HG03060 (cell line): ENCODE data around the gene SVIL.
"Not testable (repeated sequence)": the region's sequence is repeated elsewhere in the genome, so short reads cannot be mapped to it uniquely, and the experiment has no call there.

Experiments
- ATAC-seq: cut with Tn5 transposase; IDR thresholded peaks from one replicate; pipeline ENCODE4 v1.9.1; 2021; ENCODE audit warnings: low read depth, moderate number of reproducible peaks; ENCODE audit not compliant: unreplicated experiment

SVIL gene

DNA sequence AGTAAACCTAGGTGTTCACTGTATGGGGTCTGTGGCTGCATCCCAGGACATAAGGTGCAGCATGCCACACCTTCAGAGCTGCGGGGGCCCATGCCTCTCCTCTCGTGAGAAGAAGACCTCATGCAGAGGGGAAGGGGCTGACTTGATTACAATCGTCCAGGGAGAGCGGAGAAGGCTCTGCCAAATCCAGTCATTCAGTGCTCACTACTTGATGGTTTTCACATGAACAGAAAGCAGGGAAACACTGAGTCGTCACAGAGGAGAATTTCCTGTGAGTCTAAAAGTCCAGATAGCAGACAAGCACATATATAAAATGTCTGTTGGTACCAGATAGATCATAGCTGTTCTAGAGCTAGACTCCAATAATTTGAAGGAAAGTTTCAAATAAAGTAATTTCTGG is 52.0 kb downstream of the SVIL start:
- ATAC-seq = not testable (repeated sequence)

DNA sequence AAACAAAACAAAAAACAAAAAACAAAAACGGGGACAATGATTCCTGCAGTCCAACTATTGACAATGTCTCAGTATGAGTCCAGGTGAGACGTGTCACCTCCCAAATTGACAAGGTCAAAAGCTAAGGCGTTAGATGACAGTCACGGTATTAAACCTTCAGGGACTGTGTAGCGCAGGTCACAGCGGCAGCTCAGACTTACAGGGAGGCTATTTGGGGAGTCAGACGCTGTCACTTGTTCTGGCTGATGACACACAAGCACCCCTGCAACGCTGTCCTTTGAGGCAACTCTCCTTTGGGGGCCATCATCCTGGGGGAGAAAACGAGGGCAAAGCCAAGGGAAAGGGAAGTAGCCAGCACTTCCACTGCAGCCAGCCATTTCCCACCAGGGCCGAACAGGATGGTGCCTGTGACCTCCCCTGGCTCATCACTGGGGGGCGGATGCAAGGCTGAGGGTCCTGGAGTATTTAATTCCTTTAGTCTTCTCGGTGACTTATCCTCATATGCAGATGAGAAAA is 55.3 kb downstream of the SVIL start:
- no peak for ATAC-seq

DNA sequence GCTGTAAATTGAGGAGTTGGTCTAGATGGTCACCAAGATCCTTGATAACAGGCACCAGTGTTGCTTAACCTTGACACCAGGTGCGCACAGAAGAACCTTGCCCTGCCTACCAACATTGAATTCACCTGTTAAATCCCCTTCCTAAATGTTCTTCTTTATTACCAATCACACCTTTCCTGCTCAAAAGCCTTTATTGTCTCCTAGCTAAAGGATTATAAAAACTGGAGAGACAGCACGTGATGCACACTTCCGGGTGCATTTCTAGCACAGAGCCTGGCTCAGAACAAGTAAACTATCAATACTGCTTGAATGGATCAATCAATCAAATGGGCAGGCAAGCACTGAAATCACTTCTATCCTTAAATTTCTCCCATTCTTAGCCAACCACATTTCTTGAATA is 56.3 kb downstream of the SVIL start:
- ATAC-seq = no peak

DNA sequence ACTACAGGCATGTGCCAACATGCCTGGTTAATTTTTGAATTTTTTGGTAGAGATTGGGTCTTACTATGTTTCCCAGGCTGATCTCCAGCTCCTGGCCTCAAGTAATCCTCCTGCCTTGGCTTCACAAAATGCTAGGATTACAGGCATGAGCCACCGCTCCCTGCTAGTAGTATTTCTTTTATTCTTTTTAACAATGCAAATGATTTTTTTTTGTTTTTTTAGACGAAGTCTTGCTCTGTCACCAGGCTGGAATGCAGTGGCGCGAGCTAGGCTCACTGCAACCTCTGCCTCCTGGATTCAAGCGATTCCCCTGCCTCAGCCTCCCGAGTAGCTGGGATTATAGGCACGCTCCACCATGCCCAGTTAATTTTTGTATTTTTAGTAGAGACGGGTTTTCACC is 58.1 kb downstream of the SVIL start:
- no peak for ATAC-seq

DNA sequence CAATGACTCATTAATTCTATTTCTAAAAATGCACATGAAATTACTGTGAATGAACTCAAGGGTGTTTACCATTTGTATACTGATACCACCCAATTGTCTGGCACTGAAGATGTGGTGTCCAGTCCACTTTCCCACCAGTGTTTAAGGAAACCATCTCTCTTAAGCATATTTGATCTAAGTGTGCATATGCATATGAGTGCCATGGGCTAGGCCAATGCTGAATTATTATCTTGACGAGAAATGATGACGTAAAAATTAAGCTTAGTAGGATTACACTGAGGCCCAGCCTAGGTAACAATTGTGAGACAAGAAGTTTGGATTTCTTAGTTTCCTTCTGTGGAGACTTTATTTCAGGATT is 59.7 kb downstream of the SVIL start:
- ATAC-seq = no peak

DNA sequence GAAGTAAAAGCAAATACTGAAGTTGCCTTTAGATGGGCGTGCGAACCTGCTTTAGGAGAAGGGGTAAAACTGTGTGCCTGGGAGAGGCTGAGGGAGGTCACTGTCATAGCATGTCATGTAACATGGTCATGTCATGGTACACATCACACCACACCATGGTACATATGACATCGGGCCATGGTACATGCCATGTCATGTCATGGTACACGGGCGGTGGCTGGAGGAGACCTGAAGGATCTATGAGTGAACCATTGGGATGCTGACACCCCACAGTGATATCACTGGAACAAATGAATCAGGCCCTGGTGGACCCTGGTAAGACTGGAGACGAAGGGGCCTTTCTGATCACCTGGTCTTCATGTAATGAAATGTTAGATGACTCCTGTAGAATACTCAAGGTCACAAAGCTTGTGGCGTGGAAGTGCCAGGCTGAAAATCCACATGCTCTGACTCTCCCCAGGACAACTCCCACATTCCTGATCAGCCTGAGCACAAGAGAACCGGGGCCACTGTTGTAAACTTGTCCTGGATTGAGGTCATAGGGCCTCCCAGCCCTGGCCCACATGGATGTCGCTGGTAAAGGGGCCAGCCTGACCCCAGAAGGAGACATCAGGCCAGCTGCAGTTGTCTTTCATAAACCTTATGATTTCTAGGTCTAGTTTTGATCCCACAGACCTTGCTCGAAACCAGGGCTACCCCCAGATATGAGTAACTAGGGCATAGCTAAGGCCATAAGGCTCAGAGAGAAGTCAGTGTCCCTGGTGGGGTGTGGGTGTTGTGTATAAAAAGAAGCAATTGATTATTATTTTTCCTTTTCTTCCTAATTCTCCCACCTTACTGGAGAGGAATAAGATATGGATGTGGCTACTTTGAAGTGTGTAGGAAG is 60.3 kb downstream of the SVIL start:
- not testable (repeated sequence) for ATAC-seq

DNA sequence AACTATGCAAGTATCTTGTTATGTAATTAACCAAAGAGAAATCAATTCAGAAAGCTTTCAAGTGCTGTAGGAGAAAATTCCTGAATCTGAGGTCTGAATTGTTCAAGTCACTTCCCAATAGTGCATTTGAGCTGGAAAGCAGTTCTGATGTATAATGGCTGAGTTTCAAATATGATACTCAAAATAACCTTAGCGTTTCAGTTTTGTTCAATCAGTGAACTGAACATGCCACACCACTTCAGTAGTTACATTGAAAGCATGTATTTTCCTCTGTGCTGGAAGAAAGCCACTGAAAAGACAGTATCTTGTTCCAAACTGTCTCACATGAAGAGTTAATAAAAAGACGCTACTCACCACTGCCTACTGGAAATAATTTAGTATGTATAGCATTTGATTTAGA is 64.5 kb downstream of the SVIL start:
- ATAC-seq = not testable (repeated sequence)

DNA sequence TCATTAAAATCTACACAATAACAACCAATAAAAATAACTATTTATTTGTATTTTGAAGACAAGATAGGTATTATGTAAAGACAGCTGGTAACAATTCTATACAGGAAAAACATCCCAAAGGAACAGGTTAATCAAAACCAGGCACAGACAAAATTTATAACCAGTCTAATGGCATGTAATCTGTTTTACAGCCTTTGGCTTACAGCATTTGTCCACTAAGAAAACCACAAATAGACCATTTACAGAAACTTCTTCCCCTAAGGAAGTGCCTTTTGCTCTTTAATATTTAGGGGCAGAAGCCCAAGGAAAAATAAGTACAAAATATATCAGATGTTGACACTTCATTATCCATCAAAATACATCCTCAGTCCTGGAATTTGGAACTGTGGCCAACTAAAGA is 65.0 kb downstream of the SVIL start:
- ATAC-seq = no peak

DNA sequence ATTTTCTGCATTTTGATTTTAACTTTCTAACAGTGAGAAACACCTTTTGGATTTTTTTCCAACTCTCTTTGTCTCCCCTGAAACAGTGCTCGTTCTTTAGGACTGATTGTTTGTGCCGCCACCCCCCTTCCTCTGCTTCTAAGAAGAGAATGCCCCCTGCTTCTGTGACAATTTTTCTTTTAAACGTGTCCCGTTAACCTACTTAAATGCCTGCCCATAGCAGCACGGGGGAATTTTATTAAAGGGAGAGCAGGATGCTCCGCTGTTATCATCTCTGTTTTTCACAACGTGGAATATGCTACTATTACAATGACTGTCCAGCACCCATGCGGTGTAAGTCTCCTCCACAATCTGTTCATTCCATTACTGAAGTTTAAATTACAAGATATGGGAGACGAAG is 67.8 kb downstream of the SVIL start:
- ATAC-seq = no peak

DNA sequence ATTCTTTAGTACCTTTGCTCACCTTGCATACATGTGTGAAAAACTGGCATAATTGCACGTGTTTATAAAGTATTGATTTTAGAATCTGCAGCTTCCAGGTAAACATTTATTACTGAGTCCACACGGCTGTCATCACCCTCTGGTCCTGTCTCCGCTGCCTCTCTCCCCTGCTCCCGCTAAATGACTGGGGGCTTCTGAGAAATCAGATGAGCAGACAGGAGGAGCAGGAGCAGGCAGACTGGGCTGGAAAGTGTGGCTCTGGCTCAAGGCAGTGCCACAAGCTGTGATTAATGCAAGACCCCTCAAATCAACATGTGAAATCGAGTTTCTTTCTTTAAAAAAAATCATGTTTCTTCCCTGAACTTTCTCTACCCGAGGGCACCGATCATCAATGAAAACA is 68.6 kb downstream of the SVIL start:
- not testable (repeated sequence) for ATAC-seq

DNA sequence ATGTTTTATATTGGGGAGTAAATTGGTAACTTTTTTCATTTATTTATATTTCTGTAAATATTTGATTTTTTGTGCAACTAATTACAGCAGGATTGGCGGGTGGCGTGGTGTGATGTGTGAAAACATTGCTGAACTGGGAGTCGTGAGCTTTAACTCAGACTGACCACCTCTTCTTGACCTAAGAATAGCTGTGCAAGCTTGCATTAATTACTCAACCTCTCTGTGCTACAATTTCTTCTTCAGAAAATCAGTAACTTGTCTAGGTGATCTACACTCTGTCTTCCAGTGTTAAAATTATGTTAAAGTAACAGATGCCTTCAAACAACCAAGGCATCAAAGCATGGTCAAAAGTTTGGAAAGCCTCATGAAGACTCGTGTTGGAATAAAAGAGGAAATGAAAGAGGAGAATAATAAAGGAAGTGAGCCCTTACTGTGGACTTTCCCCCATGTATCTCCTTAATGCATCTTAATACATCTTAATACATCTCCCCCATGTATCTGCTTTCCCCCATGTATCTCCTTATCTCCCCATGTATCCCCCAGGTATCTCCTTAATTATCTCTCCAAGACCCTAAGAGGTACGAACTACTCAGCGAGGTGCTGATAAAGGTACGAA is 71.2 kb downstream of the SVIL start:
- ATAC-seq = no peak

DNA sequence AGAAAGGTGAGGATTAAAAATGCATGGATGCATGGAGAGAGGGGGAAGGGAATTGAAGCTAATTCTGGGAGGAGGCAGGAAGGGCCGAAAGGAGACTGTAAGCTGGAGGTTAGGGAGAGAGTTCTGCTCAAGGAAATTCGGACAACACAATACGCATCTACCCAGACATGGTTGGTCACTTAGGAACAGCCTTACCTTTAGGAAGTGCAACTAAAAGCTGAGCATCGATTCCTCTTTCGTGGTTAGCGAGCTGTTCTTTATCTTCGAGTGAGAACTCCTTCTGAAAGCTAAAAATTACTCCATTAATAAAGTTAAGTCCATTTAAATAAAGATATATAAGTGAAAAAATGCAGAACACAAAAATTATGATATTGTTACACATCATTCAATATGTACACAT is 71.8 kb downstream of the SVIL start:
- not testable (repeated sequence) for ATAC-seq

DNA sequence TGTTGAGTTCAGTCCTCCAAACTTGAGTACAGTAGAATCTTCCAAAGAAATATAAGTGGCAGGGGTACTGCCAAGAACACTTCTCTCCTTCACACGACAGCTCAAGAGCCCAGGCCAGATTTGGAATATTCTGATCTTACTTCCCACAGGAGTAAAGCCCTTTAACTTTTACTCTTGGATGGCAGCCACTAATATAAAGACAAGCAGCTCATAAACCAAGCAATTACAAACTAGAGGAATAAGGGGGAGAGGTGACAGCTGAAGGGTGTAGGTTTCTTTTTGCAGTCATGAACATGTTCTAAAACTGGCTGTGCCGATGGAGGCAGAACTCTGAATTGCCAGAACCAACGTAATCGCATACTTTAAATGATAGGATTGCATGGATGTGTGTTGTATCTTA is 74.8 kb downstream of the SVIL start:
- no peak for ATAC-seq

DNA sequence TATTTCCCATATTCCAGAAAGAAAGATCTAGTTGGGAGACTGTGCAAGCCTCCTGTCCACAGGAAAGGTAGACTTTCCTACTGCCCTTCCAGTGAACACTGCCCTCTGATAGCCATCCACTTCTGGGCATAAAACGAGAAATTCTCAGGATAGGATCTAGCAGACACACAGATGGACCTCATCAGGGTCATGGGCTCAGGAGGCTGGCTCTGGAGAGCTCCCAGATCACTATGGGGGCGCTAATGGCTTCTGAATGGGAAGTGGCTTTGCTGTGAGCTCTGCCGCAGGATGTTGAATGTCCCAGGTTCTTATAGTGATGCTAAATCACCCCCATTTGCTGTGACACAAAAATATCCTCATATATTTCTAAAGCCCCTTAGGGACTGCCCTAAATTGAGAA is 77.1 kb downstream of the SVIL start:
- no peak for ATAC-seq

DNA sequence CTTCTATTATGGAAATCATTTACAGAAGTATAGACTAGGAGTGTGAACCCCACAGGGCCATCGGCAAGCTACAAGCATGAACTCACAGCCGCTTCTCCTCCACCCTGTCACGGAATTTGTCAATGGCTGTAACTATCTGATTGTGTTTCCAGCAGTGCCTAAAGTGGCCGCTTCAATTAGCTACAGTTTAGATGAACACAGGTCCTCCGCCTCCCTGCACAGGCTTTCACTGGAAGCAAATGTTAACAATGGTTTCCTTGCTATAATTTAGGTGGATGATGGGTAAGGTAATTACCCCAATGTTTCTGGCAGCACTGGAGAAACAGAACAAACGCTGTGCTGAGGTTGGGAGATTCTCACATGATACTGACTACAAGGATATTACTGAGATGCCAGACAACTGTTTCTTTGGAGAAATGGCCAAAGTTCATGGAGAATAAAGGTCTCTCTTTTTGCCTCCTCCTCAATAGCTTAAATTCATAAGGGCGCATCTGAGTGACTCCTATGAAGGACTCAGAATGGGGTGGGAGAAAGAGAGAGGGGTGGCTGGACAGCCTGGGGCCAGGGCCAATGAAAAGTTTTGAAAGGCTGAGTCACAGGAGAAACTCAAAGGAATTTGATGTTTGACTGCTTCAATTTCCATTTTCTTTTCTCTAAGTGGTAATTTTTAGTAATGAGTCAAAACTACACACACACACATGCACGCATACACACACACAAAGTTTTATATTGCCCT is 78.9 kb downstream of the SVIL start:
- no peak for ATAC-seq

DNA sequence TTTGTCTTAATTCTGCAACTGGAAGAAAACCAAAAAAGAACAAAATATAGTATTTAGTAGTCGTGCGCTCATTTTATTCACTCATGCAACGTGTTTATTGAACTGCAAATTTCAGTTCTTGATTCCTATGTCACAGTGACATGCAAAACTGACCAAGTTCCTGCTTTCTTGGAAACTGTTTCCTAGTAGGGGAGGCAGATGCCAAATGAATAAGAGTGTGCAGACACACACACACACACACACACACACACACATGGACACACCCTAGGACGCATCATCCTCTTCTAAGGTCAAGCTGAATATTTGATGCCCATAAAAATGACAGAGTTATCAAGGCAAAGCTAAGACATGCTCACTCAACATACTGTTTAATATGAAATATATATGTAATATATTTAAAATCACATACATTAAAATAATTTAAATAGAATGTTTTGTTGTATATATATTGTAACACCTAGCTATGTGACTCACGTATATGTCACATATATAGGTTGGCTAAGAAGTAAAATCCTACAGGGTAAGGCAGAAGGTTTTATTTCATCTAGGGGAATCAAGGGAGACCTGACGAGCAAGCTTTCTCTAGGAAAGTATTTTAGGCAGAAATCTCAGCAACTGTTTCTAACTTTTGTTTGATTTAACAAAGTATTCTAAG is 79.6 kb downstream of the SVIL start:
- ATAC-seq = no peak

DNA sequence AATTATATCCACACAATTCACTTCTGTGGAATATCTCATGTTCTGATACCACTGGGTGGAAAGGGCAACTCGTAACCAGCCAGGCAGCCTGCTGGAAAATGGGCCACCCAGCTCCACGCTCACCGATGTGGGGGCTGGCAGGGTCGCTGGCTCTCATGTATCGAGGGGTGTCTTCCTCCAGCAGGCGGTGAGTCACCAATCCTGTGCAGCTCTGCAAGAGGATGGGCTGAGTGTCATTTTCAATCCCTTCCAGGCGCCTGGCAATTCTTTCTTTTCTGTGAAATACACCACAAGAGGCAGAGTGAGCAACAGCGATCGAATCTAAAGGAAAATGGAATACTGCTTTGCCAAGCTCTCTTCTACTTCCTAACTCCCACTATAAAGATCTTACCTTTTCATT is 80.1 kb downstream of the SVIL start:
- ATAC-seq = no peak

DNA sequence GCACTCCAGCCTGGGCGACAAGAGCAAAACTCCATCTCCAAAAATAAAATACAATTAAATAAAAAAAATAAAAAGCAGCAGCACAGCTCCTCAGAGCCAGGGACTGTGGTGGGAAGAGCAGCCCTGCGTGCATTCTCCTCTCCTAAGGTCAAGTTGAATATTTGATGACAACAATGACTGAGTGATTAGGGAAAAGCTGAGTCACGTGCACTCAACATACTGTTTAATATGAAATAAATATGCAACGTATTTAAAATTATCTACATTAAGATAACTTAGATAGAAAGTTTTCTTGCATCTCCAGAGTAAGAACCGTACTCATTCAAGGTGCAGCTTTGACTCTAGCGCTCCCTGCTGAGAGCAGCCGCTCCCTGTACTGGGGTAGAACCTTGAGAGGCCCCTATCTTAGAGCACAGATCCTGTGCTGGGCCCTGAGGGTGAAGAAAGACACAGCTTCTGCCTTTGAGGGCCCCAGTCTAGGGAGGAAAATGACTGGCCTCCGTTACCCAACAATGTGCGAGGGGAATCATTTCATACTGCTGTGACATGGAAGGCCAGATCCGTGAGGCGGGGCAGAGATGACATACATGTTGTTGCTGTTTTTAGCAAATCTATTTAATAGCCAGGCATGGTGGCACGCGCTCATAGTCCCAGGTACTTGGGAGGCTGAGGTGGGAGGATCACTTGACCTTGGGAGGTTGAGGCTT is 81.1 kb downstream of the SVIL start:
- no peak for ATAC-seq

DNA sequence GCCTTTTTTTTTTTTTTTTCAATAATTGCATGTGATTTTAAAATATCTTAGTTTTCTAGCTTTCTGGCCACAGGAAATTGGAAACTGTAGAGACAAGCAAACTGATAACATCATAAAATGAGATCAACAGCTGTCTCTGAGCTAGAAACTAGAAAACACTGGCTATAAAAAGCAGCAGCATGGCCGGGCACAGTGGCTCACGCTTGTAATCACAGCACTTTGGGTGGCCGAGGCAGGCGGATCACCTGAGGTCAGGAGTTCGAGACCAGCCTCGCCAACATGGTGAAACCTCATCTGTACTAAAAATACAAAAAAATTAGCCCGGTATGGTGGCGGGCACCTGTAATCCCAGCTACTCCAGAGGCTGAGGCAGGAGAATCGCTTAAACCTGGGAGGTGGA is 81.7 kb downstream of the SVIL start:
- ATAC-seq = not testable (repeated sequence)

DNA sequence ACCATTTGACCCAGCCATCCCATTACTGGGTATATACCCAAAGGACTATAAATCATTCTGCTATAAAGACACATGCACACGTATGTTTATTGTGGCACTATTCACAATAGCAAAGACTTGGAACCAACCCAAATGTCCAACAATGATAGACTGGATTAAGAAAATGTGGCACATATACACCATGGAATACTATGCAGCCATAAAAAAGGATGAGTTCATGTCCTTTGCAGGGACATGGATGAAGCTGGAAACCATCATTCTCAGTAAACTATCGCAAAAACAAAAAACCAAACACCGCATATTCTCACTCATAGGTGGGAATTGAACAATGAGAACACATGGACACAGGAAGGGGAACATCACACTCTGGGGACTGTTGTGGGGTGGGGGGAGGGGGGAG is 85.3 kb downstream of the SVIL start:
- ATAC-seq = not testable (repeated sequence)
